Vein endothelial cell (primary cell): ENCODE measurements around the gene ANKRD49. TPM values are rescaled to one million over a fixed set of nuclear protein-coding genes. Genes with fewer than 3 reads are reported as not detected.
A peak's percentile ranks its signal among the peaks of the same experiment; 100 is the strongest.

Source experiments
- small RNA-seq: library from RNA; depleted of rRNA; stranded (forward); fragments of <200 nt; gene quantifications from one replicate; pipeline ENCODE3, GENCODE V24; 2012
- total RNA-seq: library from RNA; depleted of rRNA; stranded (reverse); fragments of >200 nt; gene quantifications from 2 replicates; pipeline ENCODE4 v1.2.3, GENCODE V29; 2012

ANKRD49 gene, protein sequence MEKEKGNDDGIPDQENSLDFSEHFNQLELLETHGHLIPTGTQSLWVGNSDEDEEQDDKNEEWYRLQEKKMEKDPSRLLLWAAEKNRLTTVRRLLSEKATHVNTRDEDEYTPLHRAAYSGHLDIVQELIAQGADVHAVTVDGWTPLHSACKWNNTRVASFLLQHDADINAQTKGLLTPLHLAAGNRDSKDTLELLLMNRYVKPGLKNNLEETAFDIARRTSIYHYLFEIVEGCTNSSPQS
- 10.5 and 10.8 TPM in 2 replicates for total RNA-seq

GRCh38 chr11:94493281-94494125 lies at the start of gene ANKRD49, which contains the start of gene MRE11:
TSS of gene ANKRD49 (plus strand) at chr11:94493984. CDS start at chr11:94496694, 2,710 bp downstream.
TSS of gene MRE11 (minus strand) at chr11:94493844. CDS start at chr11:94492801, 1,043 bp downstream.

DNA sequence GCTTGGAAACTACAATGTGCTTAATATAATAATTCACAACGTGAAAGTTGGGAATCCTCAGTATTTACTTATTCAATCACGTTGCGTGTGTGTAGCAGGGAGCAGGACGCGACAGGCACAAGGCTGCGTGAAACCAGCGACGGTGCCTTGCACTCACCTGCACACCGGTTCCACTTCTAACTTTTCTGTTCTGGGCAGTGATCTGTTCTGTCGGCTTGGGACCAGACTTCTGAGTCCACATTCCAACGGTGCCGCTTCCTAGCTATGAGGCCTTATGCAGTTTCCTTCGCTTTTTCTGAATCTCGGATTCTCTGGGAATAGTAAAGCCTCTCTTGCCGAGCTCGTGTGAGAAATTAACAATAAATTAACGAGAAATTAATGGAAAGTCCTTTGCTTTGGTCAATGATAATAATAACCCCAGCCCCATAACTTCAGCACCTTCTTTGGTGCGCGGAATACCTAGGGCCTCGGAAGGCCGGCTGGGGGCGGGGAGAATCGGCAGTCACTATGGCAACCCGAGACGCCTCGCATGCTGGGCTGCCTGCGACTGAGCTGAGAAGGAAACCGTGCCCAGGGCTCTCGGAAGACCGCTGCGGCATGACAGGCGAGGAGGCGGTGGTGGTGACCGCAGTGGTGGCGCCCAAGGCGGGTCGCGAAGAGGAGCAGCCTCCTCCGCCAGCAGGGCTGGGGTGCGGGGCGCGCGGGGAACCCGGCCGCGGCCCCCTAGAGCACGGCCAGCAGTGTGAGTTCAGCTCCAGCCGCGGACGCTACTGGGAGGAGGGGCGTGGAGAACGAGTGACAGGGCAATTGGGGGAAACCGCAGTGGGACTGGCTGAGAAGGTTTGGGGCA lies 18.4 kb downstream of the ANKRD49 start, which contains the start of gene C11orf97:
C11orf97 (plus strand) TSS at position 530 of the 850 bp plus-strand sequence; CDS start at position 598, 68 bp downstream.

GRCh38 chr11:94543695-94544645 lies 50.2 kb downstream of the ANKRD49 start, which contains the start of gene FUT4:
TSS of gene FUT4 (plus strand) at chr11:94543921. CDS start at chr11:94544134, 213 bp downstream.

Small RNA genes lying within 50 kb of the gene (small RNA-seq; reads per million reads assigned to genes)
- 2.6 reads per million, percentile 85 among the genes with 10 or more reads in this experiment for gene MIR548L

Other genes with a start within 250 kb of the ANKRD49 start
- not detected in 2 replicates for gene IZUMO1R, start 189.4 kb upstream of the ANKRD49 start, total RNA-seq
- not detected in 2 replicates for gene GPR83, start 92.6 kb upstream of the ANKRD49 start, total RNA-seq
- 14.7 and 17.7 TPM in 2 replicates for gene MRE11, start 140 bp upstream of the ANKRD49 start, total RNA-seq
- gene C11orf97, start 18.5 kb downstream of the ANKRD49 start, total RNA-seq, result not detected in 2 replicates
- gene FUT4, start 49.9 kb downstream of the ANKRD49 start, total RNA-seq, result 7.5 and 7.9 TPM in 2 replicates
- gene PIWIL4, start 73.4 kb downstream of the ANKRD49 start, total RNA-seq, result 0.57 and 0.65 TPM in 2 replicates